ENCODE measurements around the gene GABBR1. TPM values are rescaled to one million over a fixed set of nuclear protein-coding genes. Genes with fewer than 3 reads are reported as not detected.
"Not testable (repeated sequence)": the region's sequence is repeated elsewhere in the genome, so short reads cannot be mapped to it uniquely, and the experiment has no call there.

Gene GABBR1
- polyA plus RNA-seq, 6 donors from 2014 or later = 4.1 to 11.3 (median 4.6) TPM; not detected in 1

DNA sequence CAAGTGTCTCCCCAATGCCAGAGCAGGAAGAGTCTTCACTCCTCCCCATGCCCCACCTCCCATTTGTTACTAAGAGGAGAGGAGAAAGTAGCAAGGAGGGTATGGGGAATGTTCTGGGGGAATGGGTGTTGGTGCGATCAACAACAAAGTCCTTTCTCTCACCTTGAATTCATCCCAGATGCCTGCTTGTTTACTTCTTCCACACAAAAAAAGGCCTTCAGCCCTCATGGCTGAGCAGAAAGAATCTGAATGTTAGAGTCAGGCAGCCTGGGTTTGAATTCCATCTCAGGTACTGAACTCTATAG is 33.8 kb upstream of the GABBR1 start:
- peaks cover 32 to 64% (median 52%) of the 10 kb centered on the region in 3 donors for H3K27me3 Mint-ChIP-seq
- no peak overlapping the region for H3K4me3 Mint-ChIP-seq
- no peaks in the 10 kb centered on the region for H3K36me3 Mint-ChIP-seq
- no peaks in the 10 kb centered on the region for H3K4me1 Mint-ChIP-seq
- DNase-seq (no peak), ATAC-seq (ENCODE audit: low read depth in 2 of 2) (no peak)
- no peaks in the 10 kb centered on the region for H3K9me3 Mint-ChIP-seq
- no peak overlapping the region for H3K27ac Mint-ChIP-seq

DNA sequence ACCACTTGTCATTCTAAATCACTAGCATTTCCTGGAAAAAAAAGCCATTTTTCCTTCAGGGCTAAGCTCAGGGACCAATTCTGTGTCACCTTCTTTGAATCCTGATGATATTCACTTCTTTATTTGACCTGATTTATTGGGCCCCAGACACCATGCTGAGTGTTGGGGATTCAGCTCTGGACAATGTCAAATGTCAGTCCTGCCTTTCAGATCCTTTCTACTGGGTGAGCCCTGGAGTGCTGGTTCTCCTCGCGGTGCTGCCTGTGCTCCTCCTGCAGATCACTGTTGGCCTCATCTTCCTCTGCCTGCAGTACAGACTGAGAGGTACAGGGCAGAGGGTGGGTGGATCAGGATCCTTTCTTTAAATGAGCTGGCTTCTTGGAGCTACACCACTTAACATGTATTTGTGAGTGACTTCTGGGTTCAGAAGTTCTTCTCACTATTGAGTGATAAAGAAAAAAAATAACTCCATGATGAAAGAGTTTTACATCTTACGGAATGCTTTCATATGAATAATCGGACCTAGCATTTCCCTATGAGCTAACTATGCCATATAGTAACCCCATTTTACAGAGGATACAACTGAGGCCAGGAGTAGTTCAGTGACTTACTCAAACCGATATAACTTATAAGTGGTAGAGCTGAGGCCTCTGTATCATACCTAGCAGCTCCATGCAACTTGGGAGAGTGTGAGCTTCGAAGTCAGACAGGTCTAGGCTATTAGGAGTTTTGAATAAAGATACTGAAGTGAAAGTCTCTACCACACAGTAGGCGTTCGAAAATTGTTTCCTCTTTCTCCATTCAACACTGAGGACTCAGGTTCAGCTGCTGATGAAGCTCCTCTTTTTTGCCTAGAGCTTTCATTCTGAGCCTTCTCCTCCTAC is 33.2 kb upstream of the GABBR1 start:
- Mint-ChIP-seq H3K4me3 (no peak overlapping the region), H3K9me3 (no peaks in the 10 kb centered on the region), H3K36me3 (no peaks in the 10 kb centered on the region), H3K27ac (peak overlapping the region in 1 of 6 donors; percentile 49), H3K4me1 (no peaks in the 10 kb centered on the region), H3K27me3 (peaks cover 27 to 63% (median 49%) of the 10 kb centered on the region in 3 donors)
- DNase-seq (no peak), ATAC-seq (ENCODE audit: low read depth in 2 of 2) (no peak)

DNA sequence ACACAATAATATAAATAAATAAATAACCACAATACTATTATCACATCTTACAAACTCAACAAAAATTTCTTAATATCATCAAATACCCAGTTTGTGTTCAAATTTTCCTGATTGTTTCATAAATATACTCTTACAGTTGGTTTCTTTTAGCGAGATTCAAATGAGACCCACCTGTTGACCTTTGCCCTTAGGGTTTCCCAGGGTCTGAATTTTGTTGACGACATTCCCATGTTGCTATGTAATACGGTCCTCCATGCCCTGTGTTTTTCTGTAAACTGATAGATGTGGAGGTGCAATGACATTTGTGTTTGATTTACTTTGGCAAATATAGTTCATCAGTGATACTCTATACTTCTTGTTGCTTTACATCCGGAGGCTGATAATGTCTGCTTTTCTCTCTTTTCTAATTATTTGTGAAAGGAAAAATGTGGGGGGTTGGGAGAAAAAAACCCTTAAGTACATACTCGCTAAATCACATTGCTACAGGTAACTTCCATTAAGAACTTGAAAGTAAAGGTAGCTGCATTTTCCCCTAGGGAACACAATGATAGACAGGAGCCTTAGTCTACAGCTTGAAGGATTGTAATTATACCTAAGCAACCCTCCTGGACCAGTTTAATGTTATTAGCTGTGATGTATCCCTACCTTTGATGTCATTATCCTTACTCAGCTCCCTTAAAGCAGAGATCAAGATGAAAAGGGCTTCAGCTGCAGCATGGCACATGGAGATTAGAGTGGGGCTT is 30.5 kb upstream of the GABBR1 start:
- no peak overlapping the region for H3K27ac Mint-ChIP-seq
- ATAC-seq (ENCODE audit: low read depth in 2 of 2) (no peak), DNase-seq (no peak)
- H3K27me3 Mint-ChIP-seq = peaks cover 27 to 73% (median 39%) of the 10 kb centered on the region in 3 donors
- H3K9me3 Mint-ChIP-seq = no peaks in the 10 kb centered on the region
- no peak overlapping the region for H3K4me3 Mint-ChIP-seq
- H3K36me3 Mint-ChIP-seq = no peaks in the 10 kb centered on the region
- no peaks in the 10 kb centered on the region for H3K4me1 Mint-ChIP-seq

- ATAC-seq (ENCODE audit: low read depth in 2 of 2); H3K4me3 Mint-ChIP-seq; H3K9me3 Mint-ChIP-seq; DNase-seq; H3K4me1 Mint-ChIP-seq; H3K36me3 Mint-ChIP-seq: not testable (repeated sequence)
- Mint-ChIP-seq H3K27me3 (peaks cover 30 to 77% (median 39%) of the 10 kb centered on the region in 3 donors), H3K27ac (peak overlapping the region in 1 of 6 donors; percentile 22)
These were observed 28.6 kb upstream of the GABBR1 start for GRCh38 chr6:29661502-29662141.

- H3K9me3 Mint-ChIP-seq = no peaks in the 10 kb centered on the region
- no peak overlapping the region for H3K27ac Mint-ChIP-seq
- no peaks in the 10 kb centered on the region for H3K4me1 Mint-ChIP-seq
- H3K27me3 Mint-ChIP-seq = peaks cover 30 to 77% (median 43%) of the 10 kb centered on the region in 3 donors
- DNase-seq (no peak), ATAC-seq (ENCODE audit: low read depth in 2 of 2) (no peak)
- no peaks in the 10 kb centered on the region for H3K36me3 Mint-ChIP-seq
- no peak overlapping the region for H3K4me3 Mint-ChIP-seq
These were observed 28.1 kb upstream of the GABBR1 start for GRCh38 chr6:29661071-29661470.

DNA sequence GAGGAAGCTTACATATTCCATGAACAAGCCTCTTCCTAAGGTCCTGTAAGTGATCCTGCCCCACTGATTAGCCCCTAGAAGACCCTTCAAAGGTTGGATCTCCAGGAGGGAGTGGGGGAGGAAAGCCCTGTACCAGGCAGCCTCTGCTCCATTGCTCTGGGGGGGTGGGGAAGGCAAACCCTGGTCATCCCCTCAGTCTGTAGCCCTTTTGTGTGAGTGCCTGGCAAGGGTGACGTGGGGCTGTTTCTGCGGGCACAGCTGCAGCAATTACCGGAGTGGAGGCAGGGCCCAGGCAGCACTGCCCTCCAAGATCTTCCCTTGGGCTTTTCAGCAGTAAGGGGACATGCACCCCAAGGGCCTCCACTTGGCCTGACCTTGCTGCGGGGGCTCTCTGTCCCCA is 23.8 kb upstream of the GABBR1 start, which contains the start of gene MOG:
MOG (plus strand) TSS at position 295 of the 400 bp plus-strand sequence. CDS start 118 bp downstream, outside the sequence.
- peaks cover 31 to 66% (median 40%) of the 10 kb centered on the region in 3 donors for H3K27me3 Mint-ChIP-seq
- H3K4me1 Mint-ChIP-seq = peaks cover 1 to 5% (median 1%) of the 10 kb centered on the region in 3 donors
- ATAC-seq (ENCODE audit: low read depth in 2 of 2) = no peak
- no peak for DNase-seq
- H3K9me3 Mint-ChIP-seq = no peaks in the 10 kb centered on the region
- H3K4me3 Mint-ChIP-seq = no peak within 1 kb of the TSS
- H3K36me3 Mint-ChIP-seq = no peaks in the 10 kb centered on the region
- H3K27ac Mint-ChIP-seq = peak within 1 kb of the TSS in 2 of 6 donors; percentile 29 to 37

DNA sequence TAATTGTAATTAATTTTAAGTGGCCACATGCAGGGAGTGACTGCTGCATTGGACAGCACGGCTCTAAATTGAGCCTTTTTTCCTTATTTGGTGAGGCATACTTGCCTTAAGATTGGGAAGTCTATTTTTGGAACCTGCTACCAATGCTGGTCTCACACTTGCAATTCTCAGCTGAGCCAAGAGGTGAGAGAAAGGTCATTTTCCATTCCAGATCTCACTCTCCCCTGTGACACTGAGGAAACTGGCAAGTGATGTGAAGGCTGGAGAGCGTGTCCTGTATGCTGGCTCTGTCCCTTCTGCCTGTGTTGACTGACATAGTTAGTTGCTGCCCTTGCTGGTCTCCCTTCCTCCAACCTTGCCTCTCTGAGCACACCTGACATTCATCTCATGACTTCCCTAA is 23.2 kb upstream of the GABBR1 start:
- Mint-ChIP-seq H3K9me3 (no peaks in the 10 kb centered on the region), H3K4me1 (peaks cover 5 to 12% (median 8%) of the 10 kb centered on the region in 3 donors), H3K36me3 (no peaks in the 10 kb centered on the region), H3K4me3 (no peak overlapping the region), H3K27ac (peak overlapping the region in 1 of 6 donors; percentile 37), H3K27me3 (peaks cover 31 to 60% (median 37%) of the 10 kb centered on the region in 3 donors)
- ATAC-seq (ENCODE audit: low read depth in 2 of 2) = no peak
- DNase-seq = no peak

GRCh38 chr6:29655658-29656057 is 22.7 kb upstream of the GABBR1 start:
- H3K36me3 Mint-ChIP-seq = no peaks in the 10 kb centered on the region
- no peaks in the 10 kb centered on the region for H3K9me3 Mint-ChIP-seq
- DNase-seq = no peak
- H3K4me1 Mint-ChIP-seq = peaks cover 5 to 12% (median 8%) of the 10 kb centered on the region in 3 donors
- no peak overlapping the region for H3K4me3 Mint-ChIP-seq
- no peak overlapping the region for H3K27ac Mint-ChIP-seq
- no peak for ATAC-seq (ENCODE audit: low read depth in 2 of 2)
- H3K27me3 Mint-ChIP-seq = peaks cover 31 to 55% (median 33%) of the 10 kb centered on the region in 3 donors

GRCh38 chr6:29653452-29654038 is 20.6 kb upstream of the GABBR1 start:
- DNase-seq (peak; percentile 59), ATAC-seq (ENCODE audit: low read depth in 2 of 2) (no peak)
- Mint-ChIP-seq H3K4me1 (peaks cover 10 to 27% (median 14%) of the 10 kb centered on the region in 3 donors), H3K27ac (no peak overlapping the region), H3K9me3 (peaks cover 0 to 4% (median 0%) of the 10 kb centered on the region in 7 donors), H3K4me3 (peak overlapping the region in 1 of 8 donors; percentile 10), H3K36me3 (no peaks in the 10 kb centered on the region), H3K27me3 (peaks cover 20 to 41% (median 25%) of the 10 kb centered on the region in 3 donors)

DNA sequence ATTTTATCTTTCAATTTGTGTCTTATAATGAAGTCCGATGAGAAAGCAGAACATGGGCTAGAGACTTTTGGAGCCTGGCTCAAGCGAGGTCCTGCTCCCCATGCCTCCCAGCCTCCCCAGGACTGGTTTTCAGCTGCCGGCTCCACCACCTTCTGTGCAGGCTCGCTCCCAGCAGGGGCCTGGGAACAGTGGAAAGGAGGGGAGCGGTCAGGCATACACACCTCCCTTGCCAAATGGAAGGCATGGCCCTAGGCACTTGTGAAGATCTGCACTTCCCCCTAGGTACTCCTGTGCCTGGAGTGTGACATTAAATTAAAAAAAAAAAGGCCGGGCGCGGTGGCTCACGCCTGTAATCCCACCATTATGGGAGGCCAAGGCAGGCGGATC is 19.2 kb upstream of the GABBR1 start:
- DNase-seq = no peak
- Mint-ChIP-seq H3K27me3 (peaks cover 9 to 30% (median 16%) of the 10 kb centered on the region in 3 donors), H3K27ac (no peak overlapping the region), H3K4me3 (no peak overlapping the region), H3K9me3 (peaks cover 0 to 4% (median 0%) of the 10 kb centered on the region in 7 donors), H3K36me3 (no peaks in the 10 kb centered on the region), H3K4me1 (peaks cover 10 to 27% (median 14%) of the 10 kb centered on the region in 3 donors)
- ATAC-seq (ENCODE audit: low read depth in 2 of 2) = no peak

DNA sequence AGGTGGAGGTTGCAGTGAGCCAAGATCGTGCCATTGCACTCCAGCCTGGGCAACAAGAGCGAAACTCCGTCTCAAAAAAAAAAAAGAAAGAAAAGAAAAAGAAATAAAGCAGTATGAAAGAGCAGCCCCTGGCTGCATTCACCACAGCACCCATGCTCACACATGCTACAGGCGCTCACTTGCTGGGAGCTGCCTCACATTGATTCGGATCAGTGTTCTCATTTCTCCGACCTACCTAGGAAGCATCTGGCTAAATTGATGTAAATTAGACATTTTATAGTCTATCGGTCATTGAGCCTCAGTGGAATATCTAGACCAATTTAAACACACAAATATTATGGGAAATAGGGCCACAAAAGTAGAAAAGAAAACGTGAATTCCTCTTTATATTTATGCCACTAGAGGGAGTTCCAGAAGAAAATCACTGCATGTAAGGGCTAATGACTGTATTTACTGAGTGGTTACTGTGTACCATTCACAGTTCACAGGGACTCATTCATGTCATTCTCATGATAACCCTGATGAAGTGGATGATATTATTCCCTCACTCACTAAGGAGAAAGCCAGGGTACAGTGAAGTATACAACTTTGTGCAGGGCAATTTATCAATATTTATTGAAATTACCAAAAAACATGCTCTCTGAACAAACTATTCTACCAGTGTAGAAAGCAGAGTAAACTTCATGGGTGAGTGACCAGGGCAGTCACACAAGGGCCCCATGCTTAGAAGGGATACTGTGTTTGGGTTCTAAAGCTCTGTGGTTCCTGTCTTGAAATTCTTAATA is 18.6 kb upstream of the GABBR1 start:
- DNase-seq = peak; percentile 49
- H3K36me3 Mint-ChIP-seq = no peaks in the 10 kb centered on the region
- peaks cover 0 to 4% (median 0%) of the 10 kb centered on the region in 7 donors for H3K9me3 Mint-ChIP-seq
- peak overlapping the region in 2 of 8 donors; percentile 40 to 44 for H3K4me3 Mint-ChIP-seq
- peaks cover 9 to 24% (median 13%) of the 10 kb centered on the region in 3 donors for H3K27me3 Mint-ChIP-seq
- peaks cover 10 to 27% (median 14%) of the 10 kb centered on the region in 3 donors for H3K4me1 Mint-ChIP-seq
- no peak for ATAC-seq (ENCODE audit: low read depth in 2 of 2)
- peak overlapping the region in 4 of 6 donors; percentile 33 to 70 (median 52) for H3K27ac Mint-ChIP-seq
